GM11168 (cell line): ENCODE results near the gene EHD2.
"Not testable (repeated sequence)": the region's sequence is repeated elsewhere in the genome, so short reads cannot be mapped to it uniquely, and the experiment has no call there.

Source experiments
- in situ Hi-C: fragments of 300-500 bp; cut with MboI; formaldehyde crosslinking; loops from one replicate; pipeline ENCODE4 v1.12.0; 2022; ENCODE audit warnings: low sequenced_read_pairs; ENCODE audit not compliant: unreplicated experiment

EHD2 gene

DNA sequence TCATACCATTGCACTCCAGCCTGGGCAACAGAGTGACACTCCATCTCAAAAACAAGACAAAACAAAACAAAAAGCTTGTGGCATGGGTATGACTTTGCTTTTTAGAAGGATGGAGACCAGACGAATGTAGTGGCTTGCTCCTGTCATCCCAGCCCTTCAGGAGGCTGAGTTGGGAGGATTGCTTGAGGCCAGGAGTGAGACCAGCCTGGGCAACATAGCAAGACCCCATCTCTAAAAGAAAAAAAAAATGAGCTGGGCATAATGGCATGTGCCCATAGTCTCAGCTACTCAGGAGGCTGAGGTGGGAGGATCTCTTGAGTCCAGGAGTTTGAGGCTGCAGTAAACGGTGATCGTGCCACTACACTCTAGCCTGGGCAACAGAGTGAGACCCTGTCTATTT is 48.9 kb downstream of the EHD2 start:
- in situ Hi-C loops = no loop called here

DNA sequence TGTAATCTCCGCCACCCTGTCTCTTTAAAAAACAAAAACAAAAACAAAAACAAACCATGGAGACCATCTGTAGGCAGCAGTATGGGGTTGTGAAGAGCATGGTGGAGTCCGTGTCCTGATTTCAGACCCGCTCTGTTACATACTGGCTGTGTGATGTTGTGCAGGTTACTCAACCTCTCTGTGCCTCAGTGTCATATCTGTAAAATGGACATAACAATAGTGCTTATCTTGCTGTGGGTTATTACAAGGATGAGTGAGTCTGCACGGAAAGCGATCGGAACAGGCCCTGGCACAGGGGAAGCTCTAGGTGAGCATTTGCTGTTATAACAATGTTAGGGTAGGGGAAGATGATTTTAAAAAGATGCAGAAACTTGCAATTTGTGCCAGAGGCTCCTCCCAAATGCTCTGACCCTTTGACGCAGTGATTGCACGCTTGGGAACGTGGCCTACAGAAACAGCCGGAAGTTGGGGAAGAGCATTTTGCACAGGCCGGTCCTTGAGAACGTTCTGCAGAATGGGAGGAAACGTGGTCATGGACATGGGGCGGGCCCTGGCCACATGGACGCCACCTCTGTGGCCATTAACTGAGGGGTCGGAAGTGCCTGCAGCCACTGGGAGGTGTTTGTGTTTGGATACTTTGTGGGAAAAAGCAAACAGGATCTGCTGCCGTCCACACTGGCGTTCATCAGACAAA is 49.5 kb downstream of the EHD2 start:
- in situ Hi-C loops = no loop called here

DNA sequence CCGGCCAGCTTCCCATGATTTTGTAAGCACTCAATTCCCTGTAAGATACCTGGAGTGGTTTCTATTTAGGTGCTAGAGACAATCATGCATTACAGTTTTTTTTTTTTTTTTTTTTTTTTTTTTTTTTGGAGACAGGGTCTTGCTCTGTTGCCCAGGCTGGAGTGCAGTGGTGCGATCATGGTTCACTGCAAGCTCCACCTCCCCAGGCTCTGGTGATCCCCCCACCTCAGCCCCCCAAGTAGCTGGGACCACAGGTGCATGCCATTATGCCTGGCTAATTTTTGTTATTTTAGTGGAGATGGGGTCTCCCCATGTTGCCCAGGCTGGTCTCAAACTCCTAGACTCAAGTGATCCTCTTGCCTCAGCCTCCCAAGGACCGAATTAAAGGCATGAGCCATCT is 51.5 kb downstream of the EHD2 start:
- in situ Hi-C loops = not testable (repeated sequence)

DNA sequence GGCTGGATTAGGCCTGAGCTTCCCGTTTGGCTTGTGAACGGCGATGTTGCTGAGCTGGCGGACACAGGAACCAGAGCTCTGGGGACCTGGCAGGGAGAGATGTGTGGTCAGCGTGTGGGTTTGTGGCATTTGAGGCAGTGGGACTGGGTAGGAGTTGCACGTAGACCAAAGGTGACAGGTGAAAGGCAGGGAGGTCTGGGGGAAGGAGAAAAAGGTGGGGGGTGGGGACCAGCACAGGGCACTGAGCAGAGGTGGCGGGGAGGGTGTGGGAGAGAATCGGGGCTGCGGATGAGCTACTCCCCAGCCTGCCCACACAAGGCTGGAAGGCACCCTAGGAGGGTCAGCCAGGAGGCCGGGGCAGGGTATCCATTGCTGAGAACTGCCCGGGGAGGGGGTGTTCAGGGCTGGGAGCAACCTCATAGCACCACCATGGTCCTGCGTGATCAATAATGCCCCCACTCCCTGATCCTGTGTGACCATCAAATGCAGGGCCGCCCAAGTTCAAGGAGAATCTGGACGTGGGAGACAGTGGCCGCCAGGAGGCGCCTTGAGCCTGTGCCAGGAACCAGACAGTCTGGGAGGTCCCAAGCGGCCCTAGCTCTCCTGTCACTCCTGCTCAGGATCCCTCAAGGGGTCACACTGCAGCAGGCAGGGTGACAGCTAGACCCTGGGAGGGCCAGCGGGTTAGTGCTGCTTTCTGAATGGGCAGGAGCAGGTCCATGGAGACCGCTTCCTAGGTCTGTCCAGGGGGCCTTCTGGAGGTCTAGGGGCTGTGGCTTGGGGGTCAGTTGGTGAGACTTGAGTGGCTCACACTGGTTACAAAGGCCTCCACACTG is 52.5 kb downstream of the EHD2 start:
- in situ Hi-C loops = no loop called here

DNA sequence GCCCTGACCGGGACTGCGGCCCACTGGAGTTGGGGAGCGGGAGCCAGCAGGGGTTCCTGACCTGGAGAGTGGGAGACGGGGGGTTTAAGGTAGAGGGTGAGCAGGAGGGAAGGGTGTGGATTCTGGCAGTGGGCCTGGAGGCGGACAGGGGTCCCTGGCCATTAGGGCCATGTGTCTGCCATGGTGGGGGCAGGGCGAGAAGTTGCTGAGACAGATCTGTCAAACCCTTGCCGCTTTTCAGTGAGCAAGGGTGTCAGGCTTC is 53.1 kb downstream of the EHD2 start:
- in situ Hi-C loops = no loop called here

DNA sequence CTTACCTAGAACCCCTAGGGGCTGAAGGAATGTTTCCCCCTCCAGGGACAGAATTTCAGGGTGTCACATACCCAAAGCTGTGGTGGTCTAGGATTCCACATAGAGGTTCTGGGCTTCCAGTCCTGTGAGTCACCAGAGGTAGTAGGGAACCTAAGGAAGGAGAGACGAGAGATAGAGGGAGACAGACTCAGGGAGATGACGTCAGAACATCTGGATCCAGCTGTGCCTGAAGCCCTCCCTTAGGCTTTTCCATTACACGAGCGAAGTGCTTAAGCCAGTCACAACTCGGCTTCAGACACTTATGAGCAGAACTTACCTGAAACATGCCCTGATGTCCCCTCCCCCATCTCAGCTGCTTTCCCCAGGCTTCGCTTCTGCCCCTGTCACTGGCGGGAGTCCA is 53.4 kb downstream of the EHD2 start:
- in situ Hi-C loops = no loop called here

DNA sequence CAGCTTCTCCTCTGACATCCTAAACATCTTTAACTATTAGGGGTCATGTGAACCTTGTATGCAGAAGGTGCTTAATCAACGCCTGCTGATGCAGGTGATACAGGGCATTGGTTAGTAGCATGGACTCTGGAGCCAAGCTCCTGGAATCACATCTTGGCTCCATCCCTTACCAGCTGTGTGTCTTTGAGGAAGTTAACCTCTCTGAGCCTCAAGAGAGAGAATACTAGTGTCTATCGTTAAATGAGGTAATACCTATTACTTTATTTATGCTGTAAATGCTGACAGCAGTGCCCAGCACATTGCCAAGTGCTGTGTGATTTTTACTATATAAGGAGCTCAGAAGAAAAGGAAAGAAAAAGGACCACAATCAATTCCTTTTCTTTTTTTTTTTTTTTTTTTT is 54.1 kb downstream of the EHD2 start:
- in situ Hi-C loops = no loop called here

DNA sequence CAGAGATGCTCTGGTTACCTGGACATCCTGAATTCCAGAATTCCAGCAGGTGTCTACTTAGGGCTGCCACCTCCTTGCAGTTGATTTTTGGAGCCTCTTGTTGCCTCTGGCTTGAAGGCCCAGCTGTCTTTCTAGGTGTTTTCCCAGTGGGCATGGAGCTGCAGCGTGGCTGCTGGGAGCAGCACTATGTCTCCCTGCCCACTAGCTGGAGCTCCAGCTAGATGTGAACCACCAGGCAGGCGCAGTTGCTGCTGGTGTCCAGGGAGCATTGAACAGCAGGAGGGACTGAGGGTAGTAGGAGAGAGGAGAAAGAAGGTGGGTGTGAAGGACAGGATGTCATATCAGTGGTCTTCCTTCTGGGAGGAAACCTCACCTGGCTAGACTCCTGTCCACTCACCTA is 55.4 kb downstream of the EHD2 start:
- in situ Hi-C loops = no loop called here

DNA sequence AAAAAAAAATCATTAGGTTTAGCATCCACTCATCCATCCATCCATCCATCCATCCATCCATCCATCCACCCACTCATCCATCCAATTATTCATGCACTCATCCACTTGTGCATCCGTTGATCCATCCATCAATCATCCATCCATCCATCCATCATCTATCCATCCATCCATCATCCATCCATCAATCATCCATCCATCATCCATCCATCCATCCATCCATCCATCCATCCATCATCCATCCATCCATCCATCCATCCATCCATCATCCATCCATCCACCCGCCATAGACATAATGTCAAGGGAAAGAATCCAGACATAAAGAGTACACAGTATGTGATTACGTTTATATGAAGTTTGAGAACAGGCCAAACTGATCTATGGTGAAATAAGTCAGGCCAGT is 56.3 kb downstream of the EHD2 start:
- in situ Hi-C loops = no loop called here

DNA sequence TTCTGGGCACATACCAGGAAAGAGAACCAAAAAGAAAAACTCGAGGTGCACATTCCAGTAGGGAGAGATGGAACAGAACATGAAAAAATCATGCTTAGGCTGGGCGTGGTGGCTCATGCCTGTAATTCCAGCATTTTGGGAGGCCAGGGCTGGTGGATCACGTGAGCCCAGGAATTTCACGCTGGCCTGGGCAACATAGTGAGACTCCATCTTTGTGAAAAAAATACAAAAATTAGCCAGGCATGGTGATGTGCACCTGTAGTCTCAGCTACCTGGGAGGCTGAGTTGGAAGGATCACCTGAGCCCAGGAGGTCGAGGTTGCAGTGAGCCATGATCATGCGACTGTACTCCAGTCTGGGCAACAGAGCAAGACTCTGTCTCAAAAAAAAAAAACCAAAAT is 58.1 kb downstream of the EHD2 start:
- in situ Hi-C loops = not testable (repeated sequence)

DNA sequence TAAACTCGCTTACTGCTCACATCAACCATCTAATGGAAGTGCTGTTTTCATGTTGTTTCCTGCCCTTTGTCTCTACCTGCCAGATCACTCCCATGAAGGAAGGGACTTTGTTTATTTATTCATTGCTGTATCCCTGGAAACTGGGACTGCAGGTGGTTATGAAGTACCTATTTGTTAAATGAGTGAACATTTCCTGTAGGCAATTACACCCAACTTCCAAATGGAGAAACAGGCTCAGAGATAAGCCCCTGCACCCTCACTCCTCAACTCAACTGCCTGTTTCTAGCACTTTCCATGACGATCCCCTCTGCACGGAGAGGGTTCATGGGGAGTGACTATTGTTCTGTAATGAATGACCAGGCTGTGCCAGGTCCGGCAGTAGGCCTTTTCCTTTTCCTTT is 63.3 kb downstream of the EHD2 start:
- in situ Hi-C loops = no loop called here

DNA sequence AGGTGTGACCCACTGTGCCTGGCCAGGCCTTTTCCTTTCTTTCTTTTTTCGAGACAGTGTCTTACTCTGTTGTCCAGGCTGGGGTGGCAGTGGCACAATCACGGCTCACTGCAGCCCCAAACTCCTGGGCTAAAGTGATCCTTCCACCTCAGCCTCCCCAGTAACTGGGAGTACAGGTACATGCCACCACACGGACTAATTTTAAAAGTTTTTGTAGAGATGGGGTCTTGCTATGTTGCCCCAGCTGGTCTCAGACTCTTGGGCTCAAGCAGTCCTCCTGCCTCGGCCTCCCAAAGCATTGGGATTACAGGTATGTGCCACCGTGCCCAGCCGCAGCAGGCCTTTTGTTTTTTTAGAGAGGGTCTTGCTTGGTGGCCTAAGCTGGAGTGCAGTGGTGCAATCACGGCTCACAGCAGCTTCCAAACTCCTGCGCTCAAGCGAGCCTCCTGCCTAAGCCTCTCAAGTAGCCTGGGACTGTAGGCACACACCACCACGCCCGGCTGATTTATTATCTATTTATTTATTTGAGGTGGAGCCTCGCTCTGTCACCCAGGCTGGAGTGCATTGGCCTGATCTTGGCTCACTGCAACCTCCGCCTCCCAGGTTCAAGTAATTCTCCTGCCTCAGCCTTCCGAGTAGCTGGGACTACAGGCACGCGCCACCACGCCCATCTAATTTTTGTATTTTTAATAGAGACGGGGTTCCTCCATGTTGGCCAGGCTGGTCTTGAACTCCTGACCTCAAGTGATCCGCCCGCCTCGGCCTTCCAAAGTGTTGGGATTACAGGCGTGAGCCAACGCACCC is 64.2 kb downstream of the EHD2 start:
- in situ Hi-C loops = not testable (repeated sequence)

DNA sequence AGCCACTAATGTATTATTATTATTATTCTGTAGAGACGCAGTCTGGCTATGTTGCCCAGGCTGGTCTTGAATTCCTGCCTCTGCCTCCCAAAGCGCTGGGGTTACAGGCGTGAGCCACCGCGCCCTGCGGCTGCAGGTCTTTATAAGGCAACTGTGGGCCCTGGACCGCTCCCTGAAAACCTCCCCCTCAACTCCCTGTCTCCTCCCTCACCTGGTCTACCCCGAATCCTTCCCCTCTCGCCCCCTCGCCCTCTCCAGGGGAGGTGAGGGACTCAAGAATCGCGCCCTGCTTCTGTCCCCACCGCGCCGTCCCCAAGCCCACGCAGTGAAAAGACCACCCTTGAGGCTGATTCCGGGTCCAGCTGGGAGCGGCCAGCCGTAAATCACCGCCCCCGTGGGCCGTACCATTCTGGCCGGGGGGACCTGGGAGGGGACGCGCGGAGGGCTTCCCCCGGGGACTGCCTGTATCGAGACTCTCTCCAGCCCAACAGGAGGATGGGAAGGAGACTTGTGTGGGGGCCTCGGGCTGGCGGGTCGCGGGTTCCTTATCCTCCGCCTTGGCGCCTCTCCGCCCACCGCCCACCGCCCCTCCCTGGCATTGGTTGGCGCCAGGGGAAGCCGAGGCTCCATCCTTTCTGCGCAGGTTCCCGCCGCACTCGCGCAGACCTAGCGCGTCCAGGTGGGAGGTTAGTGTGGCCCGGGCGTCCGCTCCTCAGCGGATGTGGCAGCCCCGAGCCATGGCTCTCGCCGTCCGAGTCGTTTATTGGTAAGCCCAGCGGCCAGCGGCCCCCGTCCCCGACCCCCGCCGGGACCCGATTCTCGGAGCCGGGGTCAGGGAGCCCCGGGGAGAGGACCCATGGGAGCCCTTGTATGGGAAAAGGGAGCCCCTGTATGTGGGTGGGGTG is 65.1 kb downstream of the EHD2 start, which contains the start of gene SELENOW:
TSS of gene SELENOW (plus strand) at position 655 of the 905 bp plus-strand sequence. CDS start at position 738, 83 bp downstream.
- in situ Hi-C loops = no loop called here

DNA sequence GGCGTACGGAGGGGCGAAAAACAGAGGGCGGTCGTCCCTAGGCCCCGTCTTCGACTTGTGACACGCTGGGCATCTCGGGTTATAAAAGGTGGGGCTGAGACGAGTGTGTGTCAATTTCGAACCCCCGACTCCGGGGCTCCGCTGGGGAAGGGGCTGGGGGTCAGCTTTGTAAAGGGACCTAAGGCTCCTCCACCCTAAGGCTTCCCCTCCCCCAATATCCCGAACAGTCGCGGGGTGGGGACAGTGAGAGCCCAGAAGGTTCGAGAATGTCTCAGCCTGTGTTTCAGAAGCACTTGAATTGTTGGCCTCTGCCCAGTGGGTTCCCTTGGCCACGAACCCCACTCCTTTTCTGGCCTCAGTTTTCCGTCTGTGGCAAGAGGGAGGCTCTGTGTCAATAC is 65.7 kb downstream of the EHD2 start:
- in situ Hi-C loops = no loop called here

DNA sequence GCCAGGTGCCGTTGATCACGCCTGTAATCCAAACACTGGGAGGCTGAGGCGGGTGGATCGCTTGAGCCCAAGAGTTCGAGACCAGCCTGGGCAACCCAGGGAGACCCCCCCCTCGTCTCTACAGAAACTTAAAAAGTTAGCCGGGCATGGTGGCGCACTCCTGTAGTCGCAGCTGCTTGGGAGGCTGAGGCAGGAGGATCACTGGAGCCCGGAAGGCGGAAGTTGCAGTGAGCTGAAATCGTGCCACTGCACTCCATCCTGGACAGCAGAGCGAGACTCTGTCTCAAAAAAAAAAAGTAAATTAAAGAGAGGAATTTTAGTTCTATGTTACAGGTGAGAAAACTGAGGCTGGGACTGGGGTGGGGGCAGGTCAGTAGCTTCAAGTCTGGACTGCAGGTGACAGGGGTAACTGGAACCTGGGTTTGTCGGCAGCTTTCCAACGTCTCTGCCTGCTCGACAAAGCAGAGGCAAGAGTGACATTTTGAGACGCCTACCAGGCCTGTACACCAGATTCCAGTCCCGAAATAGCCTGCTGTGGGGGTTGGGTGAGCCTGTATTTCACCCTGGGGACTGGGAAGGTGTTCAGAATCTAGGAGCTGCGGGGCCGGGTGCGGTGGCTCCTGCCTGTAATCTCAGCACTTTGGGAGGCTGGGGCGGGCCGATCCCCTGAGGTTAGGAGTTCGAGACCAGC is 66.4 kb downstream of the EHD2 start:
- in situ Hi-C loops = no loop called here

DNA sequence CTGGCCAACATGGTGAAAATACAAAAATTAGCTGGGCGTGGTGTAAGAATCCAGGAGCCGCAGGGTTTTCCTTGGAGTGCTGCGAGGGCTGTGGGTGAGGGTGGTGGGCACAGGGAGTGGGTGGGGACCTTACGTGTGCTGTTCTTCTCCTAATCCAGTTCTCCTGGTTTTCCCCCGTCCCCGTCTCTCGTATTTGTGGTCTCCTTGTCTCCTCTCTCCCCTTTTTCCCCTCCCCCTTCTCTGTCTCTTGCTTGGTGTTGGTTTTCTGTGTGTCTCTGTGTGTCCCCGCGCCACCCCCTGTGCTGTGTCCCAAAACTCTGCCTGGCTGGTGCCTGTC is 67.0 kb downstream of the EHD2 start:
- in situ Hi-C loops = no loop called here

DNA sequence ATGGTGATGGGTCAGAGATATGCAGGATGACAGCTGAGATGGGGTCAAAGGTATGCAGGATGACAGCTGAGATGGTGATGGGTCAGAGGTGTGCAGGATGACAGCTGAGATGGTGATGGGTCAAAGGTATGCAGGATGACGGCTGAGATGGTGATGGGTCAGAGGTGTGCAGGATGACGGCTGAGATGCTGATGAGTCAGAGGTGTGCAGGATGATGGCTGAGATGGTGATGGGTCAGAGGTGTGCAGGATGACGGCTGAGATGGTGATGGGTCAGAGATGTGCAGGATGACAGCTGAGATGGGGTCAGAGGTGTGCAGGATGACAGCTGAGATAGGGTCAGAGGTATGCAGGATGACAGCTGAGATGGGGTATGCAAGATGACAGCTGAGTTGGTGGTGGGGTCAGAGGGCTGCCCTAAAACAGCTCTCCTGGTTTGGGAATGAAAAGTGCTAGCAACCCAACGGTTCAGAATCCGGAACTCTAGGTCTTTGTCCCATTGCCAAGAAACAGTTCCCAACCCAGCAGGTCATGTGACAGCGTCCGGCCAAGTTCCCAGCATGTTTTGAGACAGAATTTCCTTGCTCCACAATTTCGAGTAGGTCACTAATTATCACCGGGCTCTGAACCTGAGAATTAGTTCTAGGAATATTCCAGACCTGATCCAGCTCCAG is 68.5 kb downstream of the EHD2 start:
- in situ Hi-C loops = no loop called here

DNA sequence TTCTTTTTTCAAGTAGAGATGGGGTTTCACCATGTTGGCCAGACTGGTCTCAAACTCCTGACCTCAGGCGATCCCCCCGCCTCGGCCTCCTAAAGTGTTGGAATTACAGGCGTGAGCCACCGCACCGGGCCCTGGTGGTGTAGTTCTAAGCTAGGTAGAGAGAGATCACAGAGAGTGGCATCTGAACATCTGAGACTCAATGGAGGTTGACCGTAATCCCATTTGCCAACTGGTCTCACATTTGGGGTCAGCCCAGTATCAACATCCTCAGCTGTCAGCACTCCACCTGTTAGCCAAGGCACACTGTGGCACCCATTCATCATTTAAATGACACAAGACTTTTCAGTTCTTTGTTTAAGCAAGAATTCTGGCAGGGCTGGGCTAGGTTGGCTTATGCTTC is 73.3 kb downstream of the EHD2 start:
- in situ Hi-C loops = no loop called here

DNA sequence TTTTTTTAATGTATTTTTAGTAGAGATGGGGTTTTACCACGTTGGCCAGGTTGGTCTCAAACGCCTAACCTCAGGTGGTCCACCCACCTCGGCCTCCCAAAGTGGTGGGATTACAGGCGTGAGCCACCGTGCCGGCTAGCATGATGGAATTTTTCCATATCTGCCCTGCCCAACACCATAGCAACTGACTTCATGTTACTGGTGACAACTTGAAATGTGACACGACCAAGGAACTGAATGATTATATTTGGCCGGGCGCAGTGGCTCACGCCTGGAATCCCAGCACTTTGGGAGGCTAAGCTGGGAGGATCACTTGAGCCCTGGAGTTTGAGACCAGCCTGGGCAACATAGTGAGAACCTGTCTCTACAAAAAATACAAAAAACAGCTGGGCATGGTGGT is 74.1 kb downstream of the EHD2 start:
- in situ Hi-C loops = not testable (repeated sequence)
